Fibroblast of mammary gland (primary cell): ENCODE results near the gene ANAPC1.
"Not testable (repeated sequence)": the region's sequence is repeated elsewhere in the genome, so short reads cannot be mapped to it uniquely, and the experiment has no call there.

Experiments used
- DNase-seq: peaks from one replicate; pipeline ENCODE4 v3.0.0-alpha.2; 2010; ENCODE audit warnings: low read depth
- H3K4me3 ChIP-seq: 2 replicates; pipeline ENCODE4 v1.5.1; 2011; ENCODE audit warnings: low read depth, mild to moderate bottlenecking, low read length, moderate library complexity; ENCODE audit not compliant: control insufficient read depth
- CTCF ChIP-seq: conservative IDR thresholded peaks from 2 replicates; pipeline ENCODE4 v1.5.1; 2011; ENCODE audit warnings: low read depth, low read length, inconsistent platforms; ENCODE audit not compliant: control insufficient read depth, insufficient read depth

ANAPC1 gene

DNA sequence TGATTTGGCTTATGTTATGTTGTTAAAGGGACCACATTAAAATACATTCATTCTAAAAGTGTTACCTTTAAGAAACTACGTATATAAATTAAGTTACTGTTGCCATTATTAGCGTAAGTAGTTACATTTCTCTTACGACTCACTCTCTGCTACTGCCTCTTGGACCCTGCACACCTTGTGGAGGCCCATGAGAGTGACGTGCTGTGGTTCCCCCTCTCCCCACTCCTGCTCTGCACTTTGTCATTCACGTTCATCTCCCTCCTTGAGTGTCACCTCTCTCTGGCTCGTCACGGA, 13.6 kb upstream of the ANAPC1 start:
- H3K4me3 ChIP-seq, result peak overlapping the region; percentile 56
- no peak for DNase-seq

DNA sequence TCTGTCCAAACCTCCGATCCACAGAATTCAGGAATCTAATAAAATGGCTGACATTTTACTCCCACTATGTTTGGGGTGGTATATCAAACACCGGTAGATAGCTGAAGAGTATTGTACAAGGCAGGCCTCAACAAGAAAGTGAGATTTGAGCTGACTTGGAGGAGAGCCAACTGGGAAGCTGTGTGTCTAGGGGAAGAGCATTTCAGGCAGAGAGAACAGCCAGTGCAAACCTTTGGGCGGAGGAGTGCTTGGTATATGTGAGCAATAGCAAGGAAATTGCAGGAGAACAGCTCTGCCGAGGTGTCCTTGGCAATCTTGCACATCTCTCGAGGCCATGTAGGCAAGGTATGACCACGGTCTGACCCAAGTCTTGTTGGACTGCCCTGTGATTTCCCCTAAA, 12.6 kb upstream of the ANAPC1 start:
- no peak for DNase-seq
- TF ChIP-seq CTCF, result no peak
- H3K4me3 ChIP-seq, result no peak overlapping the region

More for the DNA sequence above, 13.6 kb upstream of the ANAPC1 start:
- no peak for TF ChIP-seq CTCF

DNA sequence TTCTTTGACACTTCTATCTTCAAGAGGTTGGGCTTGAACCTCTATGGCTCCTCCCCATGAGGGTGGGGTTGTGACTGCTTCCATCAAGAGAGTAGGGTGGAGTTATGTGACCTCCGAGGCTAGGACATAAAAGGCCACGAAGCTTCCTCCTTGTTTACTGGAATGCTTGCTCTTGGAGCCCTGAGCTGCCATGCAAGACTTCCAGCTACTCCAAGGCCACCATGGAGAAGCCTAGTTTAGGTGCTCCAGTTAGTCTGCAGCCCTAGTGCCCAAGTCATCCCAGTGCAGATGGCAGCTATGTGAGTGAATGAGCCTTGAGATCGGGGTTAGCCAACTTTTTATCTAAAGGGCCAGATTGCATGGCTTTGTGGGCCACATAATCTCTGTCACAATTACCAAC, 12.0 kb upstream of the ANAPC1 start:
- no peak for TF ChIP-seq CTCF
- DNase-seq, result no peak
- no peak overlapping the region for H3K4me3 ChIP-seq

DNA sequence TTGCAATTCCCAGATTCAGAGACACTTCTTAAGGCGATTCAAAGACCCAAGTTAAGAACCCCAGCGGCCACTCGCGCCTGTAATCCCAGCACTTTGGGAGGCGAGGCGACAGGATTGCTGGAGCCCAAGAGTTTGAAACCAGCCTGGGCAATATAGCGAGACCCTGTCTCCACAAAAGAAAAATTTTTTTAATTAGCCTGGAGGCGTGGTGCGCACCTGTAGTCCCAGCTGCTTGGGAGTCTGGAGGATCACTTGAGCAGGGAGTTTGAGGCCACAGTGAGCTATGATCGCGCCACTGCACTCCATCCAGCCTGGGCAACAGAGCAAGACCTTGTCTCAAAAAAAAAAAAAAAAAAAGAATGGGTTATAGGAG, 585 bp upstream of the ANAPC1 start:
- no peak for TF ChIP-seq CTCF
- DNase-seq, result no peak
- H3K4me3 ChIP-seq, result peak overlapping the region; percentile 96

GRCh38 chr2:111872806-111873205, 11.2 kb downstream of the ANAPC1 start:
- not testable (repeated sequence) for H3K4me3 ChIP-seq, DNase-seq

DNA sequence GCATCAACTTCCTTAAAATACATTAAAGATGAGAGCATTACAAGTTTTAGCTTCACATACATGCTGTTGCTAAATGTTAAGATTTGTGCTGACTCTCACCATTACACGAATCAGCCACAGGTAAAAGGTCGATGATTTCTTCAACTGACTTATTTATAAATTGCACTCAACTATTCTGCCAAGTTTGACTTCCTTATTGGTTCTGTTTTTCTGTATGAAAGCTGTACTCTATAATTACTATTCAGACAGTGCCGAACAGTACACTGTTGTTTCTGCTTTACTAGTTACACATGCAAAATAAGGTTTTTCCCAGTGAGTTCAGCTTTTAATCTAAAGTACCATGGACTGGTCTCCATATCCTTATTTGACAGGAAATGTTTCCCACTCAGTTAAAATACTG, 18.9 kb downstream of the ANAPC1 start:
- H3K4me3 ChIP-seq, DNase-seq: not testable (repeated sequence)

- H3K4me3 ChIP-seq, result not testable (repeated sequence)
These were observed 24.0 kb downstream of the ANAPC1 start for GRCh38 chr2:111860005-111860404.

GRCh38 chr2:111852544-111852943, 31.4 kb downstream of the ANAPC1 start:
- H3K4me3 ChIP-seq, result not testable (repeated sequence)
- peak; percentile 0 for DNase-seq

More at GRCh38 chr2:111860005-111860404, 24.0 kb downstream of the ANAPC1 start:
- DNase-seq, result not testable (repeated sequence)

GRCh38 chr2:111850646-111851045, 33.3 kb downstream of the ANAPC1 start:
- H3K4me3 ChIP-seq, result not testable (repeated sequence)
- peak; percentile 29 for DNase-seq
- TF ChIP-seq CTCF, result peak; percentile 40

DNA sequence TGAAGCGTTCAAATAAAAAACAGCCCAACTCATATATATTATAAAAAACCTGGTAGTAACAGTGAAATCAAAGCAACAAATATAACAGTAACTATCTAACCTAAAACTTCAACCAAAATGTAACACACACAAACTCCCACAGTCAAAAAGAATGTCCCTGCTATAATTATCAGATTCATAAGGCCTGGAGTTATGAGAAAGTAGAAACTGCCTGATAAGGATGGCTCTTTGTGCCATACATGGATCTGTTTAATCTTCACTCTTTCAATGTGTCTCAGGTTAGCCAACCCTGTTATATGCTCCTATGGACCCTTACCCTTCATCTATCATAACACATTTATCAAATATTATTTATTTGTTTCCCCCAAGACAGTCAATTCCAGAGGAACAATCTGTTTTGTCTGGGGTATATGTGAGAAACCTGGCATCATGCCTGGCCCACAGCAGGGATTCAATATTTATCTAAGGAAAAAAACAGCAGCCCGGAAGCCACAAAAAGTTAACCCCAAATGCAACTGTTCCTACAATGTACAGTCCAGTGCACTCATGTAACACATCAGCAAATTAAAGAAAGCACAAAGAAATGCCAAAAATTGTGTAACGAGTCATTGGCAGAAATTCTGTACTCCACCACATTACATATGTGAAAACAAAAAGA, 44.2 kb downstream of the ANAPC1 start:
- H3K4me3 ChIP-seq, result not testable (repeated sequence)
- DNase-seq, result peak; percentile 25

GRCh38 chr2:111838992-111839391, 45.0 kb downstream of the ANAPC1 start:
- not testable (repeated sequence) for H3K4me3 ChIP-seq, DNase-seq

DNA sequence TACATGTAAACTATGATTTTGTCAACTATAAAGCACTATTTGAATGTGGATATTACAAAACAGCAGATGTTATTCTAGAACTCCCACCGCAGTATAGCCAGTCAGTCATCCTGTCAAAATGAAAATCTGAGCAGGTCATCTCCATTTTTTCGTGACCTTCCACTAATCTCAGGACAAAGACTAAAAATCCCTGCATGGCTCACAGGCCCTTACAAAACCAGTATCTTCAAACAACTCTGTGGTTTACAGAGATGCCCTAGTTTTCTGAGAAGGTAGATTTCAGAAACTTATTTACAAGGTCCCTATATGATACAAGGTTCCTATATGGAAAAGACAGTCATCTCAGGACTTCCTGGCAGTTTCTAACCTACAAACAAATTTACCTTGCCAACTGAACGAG, 49.8 kb downstream of the ANAPC1 start:
- not testable (repeated sequence) for DNase-seq, H3K4me3 ChIP-seq

GRCh38 chr2:111830479-111830878, 53.5 kb downstream of the ANAPC1 start:
- DNase-seq, H3K4me3 ChIP-seq: not testable (repeated sequence)
